Fibroblast of mammary gland (primary cell): ENCODE measurements around the gene GSTP1.

Experiments
- DNase-seq: peaks from one replicate; pipeline ENCODE4 v3.0.0-alpha.2; 2010; ENCODE audit warnings: low read depth
- H3K4me3 ChIP-seq: 2 replicates; pipeline ENCODE4 v1.5.1; 2011; ENCODE audit warnings: low read depth, mild to moderate bottlenecking, low read length, moderate library complexity; ENCODE audit not compliant: control insufficient read depth
- CTCF ChIP-seq: conservative IDR thresholded peaks from 2 replicates; pipeline ENCODE4 v1.5.1; 2011; ENCODE audit warnings: low read depth, low read length, inconsistent platforms; ENCODE audit not compliant: control insufficient read depth, insufficient read depth

GSTP1 gene

GRCh38 chr11:67634366-67635230 is 51.0 kb downstream of the GSTP1 start:
- no peak for TF ChIP-seq CTCF
- H3K4me3 ChIP-seq: no peak overlapping the region
- no peak for DNase-seq

- TF ChIP-seq CTCF: no peak
- no peak for DNase-seq
- H3K4me3 ChIP-seq: no peak overlapping the region
Observed at GRCh38 chr11:67635231-67635521, 51.6 kb downstream of the GSTP1 start.
